OCI-LY3 (cell line): ENCODE measurements around the gene DMRT1.
"Not testable (repeated sequence)": the region's sequence is repeated elsewhere in the genome, so short reads cannot be mapped to it uniquely, and the experiment has no call there.

ENCODE experiments used
- H2AFZ ChIP-seq: fragments of 200-600, 300-600 bp; shearing (Covaris generic); 2 replicates; pipeline ENCODE4 v1.6.0; 2014; ENCODE audit warnings: antibody characterized with exemption, low read depth, low read length
- H3K27ac ChIP-seq: fragments of 200-600, 300-600 bp; sonication (generic); 2 replicates; pipeline ENCODE4 v1.5.1; 2014; ENCODE audit warnings: mild to moderate bottlenecking, low read length, moderate library complexity, mixed read lengths
- H3K27me3 ChIP-seq: fragments of 200-600, 300-600 bp; sonication (generic); 2 replicates; pipeline ENCODE4 v1.6.1; 2014; ENCODE audit warnings: low read depth, low read length, mixed read lengths
- H3K36me3 ChIP-seq: fragments of 200-600, 300-600 bp; sonication (generic); replicated peaks from 2 replicates; pipeline ENCODE3; 2014; ENCODE audit warnings: low read depth, low read length, mixed read lengths
- H3K4me1 ChIP-seq: fragments of 300-600, 200-600 bp; sonication (generic); 2 replicates; pipeline ENCODE4 v1.6.1; 2014; ENCODE audit warnings: low read length, mixed read lengths
- H3K4me2 ChIP-seq: fragments of 200-600, 300-600 bp; sonication (generic); 2 replicates; pipeline ENCODE4 v1.6.1; 2014; ENCODE audit warnings: low read length, mixed read lengths
- H3K4me3 ChIP-seq: fragments of 300-600, 200-600 bp; sonication (generic); 2 replicates; pipeline ENCODE4 v1.5.1; 2014; ENCODE audit warnings: antibody characterized with exemption, mild to moderate bottlenecking, low read length, moderate library complexity
- H3K79me2 ChIP-seq: fragments of 300-600, 200-600 bp; shearing (Covaris generic); 2 replicates; pipeline ENCODE4 v1.6.1; 2014; ENCODE audit warnings: mild to moderate bottlenecking, low read length, mixed read lengths
- H3K9ac ChIP-seq: fragments of 300-600, 200-600 bp; shearing (Covaris generic); 2 replicates; pipeline ENCODE4 v1.6.0; 2014; ENCODE audit warnings: mild to moderate bottlenecking, low read length, moderate library complexity
- H3K9me3 ChIP-seq: fragments of 200-600, 300-600 bp; shearing (Covaris generic); 2 replicates; pipeline ENCODE4 v1.6.1; 2014; ENCODE audit warnings: low read length, mixed read lengths; ENCODE audit not compliant: insufficient read depth
- H4K20me1 ChIP-seq: fragments of 200-600, 300-600 bp; sonication (generic); 2 replicates; pipeline ENCODE4 v1.6.1; 2016; ENCODE audit warnings: low read length, mixed read lengths; ENCODE audit not compliant: insufficient read depth
- EZH2phosphoT487 ChIP-seq: fragments of 200-600 bp; shearing (Covaris generic); IDR thresholded peaks from 2 replicates; pipeline ENCODE4 v1.6.1; 2018; ENCODE audit warnings: antibody characterized with exemption, mixed run types, low read depth
- TF ChIP-seq, protein P1 (sequence below): fragments of 200-600, 300-600 bp; sonication (generic); IDR thresholded peaks from 2 replicates; pipeline ENCODE4 v1.5.1; 2014; ENCODE audit warnings: antibody characterized with exemption, low read length, low read depth

DMRT1 gene

DNA sequence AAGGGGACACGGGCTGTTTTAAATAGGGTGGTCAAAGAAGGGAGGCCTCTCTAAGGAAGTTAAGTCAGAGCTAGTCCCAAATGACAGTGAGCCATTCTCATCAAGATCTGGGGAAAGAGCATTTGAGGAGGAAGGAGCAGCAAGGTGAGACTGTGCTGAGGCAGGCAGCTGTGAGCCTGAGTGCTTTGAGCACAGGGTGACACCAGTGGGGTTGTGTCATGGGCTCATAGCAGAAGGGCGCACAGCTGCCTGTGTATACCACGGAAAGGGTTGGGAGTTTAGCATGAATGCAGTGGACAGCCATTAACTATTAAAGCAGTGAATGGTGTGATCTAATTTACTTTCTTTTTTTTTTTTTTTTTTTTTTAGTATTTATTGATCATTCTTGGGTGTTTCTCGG is 19.2 kb downstream of the DMRT1 start:
- no peak overlapping the region for H3K4me2 ChIP-seq
- H3K27ac ChIP-seq: no peak overlapping the region
- H3K4me1 ChIP-seq: peaks cover 12% of the 10 kb centered on the region
- H3K9ac ChIP-seq: no peak overlapping the region
- peaks cover 8% of the 10 kb centered on the region for H3K27me3 ChIP-seq
- TF ChIP-seq, protein P1, sequence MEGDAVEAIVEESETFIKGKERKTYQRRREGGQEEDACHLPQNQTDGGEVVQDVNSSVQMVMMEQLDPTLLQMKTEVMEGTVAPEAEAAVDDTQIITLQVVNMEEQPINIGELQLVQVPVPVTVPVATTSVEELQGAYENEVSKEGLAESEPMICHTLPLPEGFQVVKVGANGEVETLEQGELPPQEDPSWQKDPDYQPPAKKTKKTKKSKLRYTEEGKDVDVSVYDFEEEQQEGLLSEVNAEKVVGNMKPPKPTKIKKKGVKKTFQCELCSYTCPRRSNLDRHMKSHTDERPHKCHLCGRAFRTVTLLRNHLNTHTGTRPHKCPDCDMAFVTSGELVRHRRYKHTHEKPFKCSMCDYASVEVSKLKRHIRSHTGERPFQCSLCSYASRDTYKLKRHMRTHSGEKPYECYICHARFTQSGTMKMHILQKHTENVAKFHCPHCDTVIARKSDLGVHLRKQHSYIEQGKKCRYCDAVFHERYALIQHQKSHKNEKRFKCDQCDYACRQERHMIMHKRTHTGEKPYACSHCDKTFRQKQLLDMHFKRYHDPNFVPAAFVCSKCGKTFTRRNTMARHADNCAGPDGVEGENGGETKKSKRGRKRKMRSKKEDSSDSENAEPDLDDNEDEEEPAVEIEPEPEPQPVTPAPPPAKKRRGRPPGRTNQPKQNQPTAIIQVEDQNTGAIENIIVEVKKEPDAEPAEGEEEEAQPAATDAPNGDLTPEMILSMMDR: no peak
- no peak for TF ChIP-seq EZH2phosphoT487
- no peak overlapping the region for H2AFZ ChIP-seq
- no peaks in the 10 kb centered on the region for H3K79me2 ChIP-seq
- H3K4me3 ChIP-seq: no peak overlapping the region
- H3K9me3 ChIP-seq: no peaks in the 10 kb centered on the region
- no peaks in the 10 kb centered on the region for H3K36me3 ChIP-seq
- H4K20me1 ChIP-seq: no peaks in the 10 kb centered on the region

- Histone ChIP-seq H3K27me3 (peaks cover 12% of the 10 kb centered on the region), H3K4me1 (peaks cover 12% of the 10 kb centered on the region)
- H3K9ac ChIP-seq, H3K4me3 ChIP-seq, H3K4me2 ChIP-seq, H2AFZ ChIP-seq, H3K27ac ChIP-seq, H3K36me3 ChIP-seq, H4K20me1 ChIP-seq, H3K9me3 ChIP-seq, H3K79me2 ChIP-seq: not testable (repeated sequence)
These were observed 20.0 kb downstream of the DMRT1 start for GRCh38 chr9:861525-861924.

DNA sequence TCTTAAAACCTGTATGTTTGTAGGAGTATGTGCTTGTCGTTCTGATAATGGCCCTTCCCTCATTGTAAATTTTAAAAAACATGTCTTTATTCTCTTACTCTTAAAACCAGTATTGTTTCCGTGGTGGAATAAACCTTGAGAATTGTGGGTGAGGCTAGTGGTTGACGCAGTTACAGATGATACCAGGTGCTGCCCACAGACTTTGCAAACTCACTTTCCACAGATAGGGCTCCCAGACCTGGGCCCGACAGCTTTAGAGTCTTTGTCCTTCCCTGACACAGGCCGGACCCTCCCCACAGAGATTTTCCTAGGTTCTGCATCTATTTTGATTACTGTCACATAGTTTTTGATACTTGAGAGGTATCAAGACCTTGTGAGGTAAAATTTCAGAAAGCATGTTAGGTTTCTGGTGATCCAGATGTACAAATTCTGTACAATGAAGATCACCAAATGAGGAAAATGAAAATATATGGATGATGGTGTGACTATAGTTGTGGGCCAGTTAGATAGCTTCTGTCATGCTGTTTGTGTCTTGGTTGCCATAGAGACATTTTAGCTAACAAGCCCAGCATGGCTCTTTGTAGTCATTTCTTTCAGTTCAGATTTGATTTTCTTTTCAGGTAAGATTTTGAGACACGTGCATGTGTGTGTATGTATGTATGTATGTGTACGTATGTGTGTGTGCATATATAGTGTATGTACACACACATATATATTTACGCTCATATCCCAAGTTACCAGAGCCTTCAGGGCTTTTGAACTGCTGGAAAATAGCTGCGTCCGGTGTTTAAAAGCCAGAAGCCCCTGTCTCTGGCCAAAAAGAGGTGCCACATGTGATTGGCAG is 33.8 kb downstream of the DMRT1 start:
- no peak for TF ChIP-seq EZH2phosphoT487
- TF ChIP-seq, protein P1: no peak
- no peaks in the 10 kb centered on the region for H3K79me2 ChIP-seq
- no peaks in the 10 kb centered on the region for H3K9me3 ChIP-seq
- H3K27ac ChIP-seq: no peak overlapping the region
- H3K36me3 ChIP-seq: no peaks in the 10 kb centered on the region
- H3K4me1 ChIP-seq: peaks cover 7% of the 10 kb centered on the region
- peaks cover 16% of the 10 kb centered on the region for H3K27me3 ChIP-seq
- no peak overlapping the region for H3K4me2 ChIP-seq
- no peaks in the 10 kb centered on the region for H4K20me1 ChIP-seq
- H3K9ac ChIP-seq: no peak overlapping the region
- no peak overlapping the region for H3K4me3 ChIP-seq
- H2AFZ ChIP-seq: no peak overlapping the region

DNA sequence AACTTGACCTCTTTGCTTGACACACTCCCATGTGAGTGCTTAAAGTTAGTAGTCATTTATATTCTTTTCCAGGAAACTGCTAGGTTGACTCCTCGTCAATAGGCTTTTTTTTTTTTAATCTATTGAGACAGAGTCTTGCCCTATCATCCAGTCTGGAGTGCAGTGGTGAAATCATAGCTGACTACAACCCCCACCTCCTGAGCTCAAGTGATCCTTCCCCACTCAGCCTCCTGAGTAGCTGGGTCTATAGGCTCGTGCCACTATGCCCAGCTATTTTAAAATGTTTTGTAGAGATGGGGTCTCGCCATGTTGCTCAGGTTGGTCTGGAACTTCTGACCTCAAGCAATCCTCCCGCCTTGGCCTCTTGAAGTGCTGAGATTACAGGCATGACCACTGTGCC is 34.9 kb downstream of the DMRT1 start:
- Histone ChIP-seq H3K27ac (no peak overlapping the region), H4K20me1 (no peaks in the 10 kb centered on the region), H3K4me3 (no peak overlapping the region), H3K4me2 (no peak overlapping the region), H2AFZ (no peak overlapping the region), H3K79me2 (no peaks in the 10 kb centered on the region), H3K9me3 (no peaks in the 10 kb centered on the region), H3K9ac (no peak overlapping the region), H3K27me3 (peaks cover 16% of the 10 kb centered on the region), H3K4me1 (peaks cover 7% of the 10 kb centered on the region), H3K36me3 (no peaks in the 10 kb centered on the region)
- TF ChIP-seq, protein P1: no peak
- TF ChIP-seq EZH2phosphoT487: no peak
